Stimulated activated CD8-positive, alpha-beta memory T cell treated with anti-CD3 and anti-CD28 coated beads, Interleukin-7, amount 100 ng/mL, for 24 hours (primary cell): ENCODE results near the gene AKT3.

Source experiments
- DNase-seq: peaks from one replicate; pipeline ENCODE4 v3.0.0-alpha.2; 2020; ENCODE audit warnings: low read depth

The AKT3 gene

DNA sequence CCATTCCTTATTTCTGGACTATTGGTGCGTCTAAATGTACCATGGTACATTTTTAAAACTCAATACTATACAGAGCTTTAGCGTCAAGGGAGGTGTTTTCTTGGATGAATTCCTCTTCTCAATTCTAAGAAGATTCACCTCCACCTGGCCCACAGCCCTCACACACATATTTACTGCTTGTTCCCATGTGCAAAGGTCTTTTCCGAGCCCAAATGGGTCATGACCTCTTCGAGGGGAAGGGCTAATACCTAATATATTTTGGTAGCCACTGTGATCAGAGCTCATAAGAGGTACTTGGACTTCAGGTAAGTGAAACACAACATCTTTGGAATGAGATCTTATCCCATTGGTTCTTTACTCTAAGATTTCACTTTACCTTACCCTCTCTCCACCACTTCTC, 388.3 kb downstream of the AKT3 start:
- no peak for DNase-seq

DNA sequence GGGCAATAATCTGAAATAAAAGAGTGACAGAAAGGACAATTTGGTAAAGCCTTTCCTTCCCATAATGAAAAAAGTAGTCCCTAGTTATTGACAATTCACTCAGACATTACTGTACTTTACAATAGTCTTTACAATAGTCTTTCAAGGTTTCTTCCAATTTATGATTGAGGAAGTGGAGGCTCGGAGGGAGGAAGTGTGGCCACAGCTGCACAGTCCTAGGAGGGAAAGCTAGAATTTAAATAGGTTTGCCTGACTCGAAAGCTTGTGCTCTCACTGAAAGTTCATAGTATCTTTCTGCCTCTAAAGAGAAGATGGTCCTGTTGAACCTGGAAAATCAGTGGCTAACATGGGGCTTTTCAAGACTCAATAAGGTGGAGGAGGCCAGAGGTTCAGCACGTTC, 391.0 kb downstream of the AKT3 start:
- DNase-seq: no peak

DNA sequence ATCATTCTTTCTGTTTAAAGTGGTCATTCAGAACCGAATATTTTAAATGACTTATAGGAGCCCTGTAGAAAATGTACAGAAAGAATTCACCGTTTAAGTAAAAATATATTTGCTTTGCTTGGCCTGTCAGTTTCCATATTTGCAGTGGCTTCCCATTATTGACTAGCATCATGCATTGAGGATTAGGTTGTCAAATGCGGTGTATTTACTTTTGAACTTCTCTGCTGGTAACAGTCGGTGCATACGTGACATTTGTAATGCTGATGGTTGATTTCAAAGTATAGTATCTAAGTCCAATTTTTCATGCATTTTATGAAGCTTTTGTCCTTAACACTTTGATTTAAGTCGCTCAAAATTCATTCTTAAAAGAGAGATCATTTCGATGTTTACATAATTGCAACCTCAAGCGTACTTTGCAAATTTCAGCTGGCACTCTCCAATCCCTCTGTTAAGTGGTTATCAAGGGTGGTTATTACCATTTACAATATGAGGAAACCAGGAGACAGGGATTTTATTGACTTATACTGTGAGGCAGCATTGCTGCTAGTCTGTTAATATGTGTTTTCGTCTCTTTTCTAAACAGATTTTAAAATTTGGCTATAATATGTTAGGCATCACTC, 392.6 kb downstream of the AKT3 start:
- DNase-seq: no peak

DNA sequence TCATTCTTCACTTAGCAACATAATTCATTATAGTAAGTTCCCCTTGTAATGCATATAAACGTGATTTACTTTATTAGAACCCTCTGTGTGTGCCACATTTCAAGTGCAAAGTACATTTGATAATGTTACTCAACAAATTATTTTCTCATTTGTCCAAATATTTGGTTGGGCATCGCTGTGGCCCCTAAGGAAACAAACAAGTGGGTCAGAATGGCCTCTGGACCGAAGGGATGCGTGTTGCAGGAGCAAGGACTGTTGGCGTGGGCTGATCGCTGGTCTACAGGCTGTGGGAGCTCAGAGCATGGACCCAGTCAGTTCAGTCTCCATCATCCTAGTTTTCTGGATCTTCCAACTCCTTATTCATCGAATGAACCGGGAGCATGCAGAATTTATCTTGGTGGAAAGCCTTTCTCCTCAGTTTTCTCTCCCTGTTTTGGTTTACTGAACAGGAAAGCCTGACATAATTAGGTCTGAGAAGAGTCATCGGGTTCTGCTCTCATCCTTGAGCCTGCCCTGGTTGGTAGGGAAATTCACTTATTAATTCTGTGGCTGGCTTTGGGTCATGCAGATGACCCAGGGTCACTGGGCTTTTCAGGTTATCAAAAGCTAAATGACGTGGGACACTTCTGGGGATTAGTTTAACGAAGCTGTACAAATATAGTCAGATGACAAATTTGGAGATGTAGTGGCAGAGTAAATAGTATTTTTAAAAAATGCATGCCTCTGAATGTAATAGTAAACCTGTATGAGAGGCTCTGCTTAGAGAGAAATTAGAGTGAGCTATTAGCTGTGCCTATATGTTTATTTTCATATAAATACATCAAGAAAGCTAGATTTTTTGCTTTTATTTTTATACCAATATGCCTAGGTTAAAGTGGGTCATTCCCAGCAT, 394.0 kb downstream of the AKT3 start:
- no peak for DNase-seq

DNA sequence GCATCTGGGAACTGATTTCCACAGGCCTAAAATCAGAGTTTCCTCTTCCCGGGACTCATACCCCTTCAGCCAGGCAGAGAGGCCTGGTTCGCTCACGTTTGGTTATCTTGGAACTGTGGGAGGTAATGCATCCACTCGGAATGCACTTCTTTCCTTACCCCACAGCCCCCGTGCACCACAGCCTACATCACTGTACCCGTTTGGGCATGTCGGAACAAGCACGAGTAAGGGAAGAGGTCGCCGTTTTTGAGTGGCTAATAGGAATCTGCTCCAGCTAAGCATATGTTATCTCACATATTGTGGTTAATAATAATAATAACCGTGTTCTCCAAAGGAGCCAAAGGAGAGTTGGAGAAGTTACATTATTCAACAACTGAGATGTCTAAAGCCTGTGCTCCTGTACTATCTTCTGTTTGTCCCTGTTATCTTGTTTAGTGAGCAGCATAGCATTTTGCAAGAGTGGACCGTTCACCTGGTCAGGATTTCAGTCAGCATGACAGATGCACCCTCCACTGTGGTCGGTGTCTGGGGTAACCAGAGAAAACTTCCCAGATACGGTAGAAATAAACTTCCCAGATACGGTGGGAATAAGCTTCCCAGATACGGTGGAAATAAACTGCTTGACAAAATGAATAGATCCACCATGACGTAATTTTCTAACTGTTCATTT, 395.6 kb downstream of the AKT3 start:
- DNase-seq: no peak

DNA sequence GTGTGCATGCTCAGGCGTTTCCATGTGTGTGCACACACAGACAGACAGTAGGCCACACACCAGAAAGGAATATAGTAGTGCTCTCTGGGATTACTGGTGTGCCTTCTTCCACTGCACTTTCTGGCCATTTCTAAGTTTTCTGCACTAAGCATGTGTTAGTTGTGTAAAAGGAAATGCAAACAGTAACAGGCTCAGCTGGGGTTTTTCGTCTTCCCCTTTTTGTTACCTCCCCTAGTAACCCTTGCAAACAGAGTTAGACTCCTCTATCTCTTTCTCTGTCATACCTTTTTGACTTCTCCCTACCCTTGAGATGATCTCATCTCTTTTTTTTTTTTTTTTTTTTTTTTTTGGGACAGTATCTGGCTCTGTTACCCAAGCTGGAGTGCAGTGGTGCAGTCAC, 398.0 kb downstream of the AKT3 start:
- DNase-seq: no peak

DNA sequence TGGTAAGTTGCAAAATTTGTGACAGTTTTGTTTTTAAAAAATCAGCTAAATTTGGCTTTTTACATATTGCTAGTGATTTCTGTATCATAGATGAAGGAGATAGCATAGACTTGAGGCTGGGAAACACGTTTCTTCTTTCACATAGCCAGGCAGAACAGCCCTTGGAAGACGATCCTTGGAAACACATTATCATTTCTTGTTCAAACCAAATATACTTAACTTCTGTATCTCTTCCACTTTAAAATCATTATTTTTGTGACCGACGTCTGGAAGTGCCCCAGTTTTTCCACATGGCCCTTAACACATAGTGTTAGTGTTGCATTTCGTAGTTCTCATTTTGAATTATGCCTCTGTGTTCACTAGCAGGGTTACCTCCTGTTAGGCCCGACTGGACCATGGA, 400.7 kb downstream of the AKT3 start:
- DNase-seq: no peak

DNA sequence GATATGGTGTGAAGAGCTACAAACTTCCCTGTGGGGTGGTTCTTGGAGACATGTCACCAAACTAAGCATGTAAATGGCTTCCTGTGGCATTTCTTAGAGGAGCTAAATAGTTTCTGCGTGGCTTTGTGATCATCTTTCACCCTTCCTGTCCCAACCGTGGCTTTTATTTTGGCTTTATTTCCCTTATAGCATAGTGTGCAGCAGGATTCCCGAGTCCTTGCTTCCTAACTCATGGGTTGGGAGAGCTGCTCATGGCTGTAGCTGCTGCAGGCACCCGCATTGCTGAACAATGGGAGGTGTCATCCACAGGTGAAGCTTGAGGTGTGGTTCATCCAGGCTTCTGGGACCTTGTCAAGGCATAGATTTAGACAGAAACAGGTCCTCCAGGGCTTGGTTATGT, 402.2 kb downstream of the AKT3 start:
- DNase-seq: no peak

DNA sequence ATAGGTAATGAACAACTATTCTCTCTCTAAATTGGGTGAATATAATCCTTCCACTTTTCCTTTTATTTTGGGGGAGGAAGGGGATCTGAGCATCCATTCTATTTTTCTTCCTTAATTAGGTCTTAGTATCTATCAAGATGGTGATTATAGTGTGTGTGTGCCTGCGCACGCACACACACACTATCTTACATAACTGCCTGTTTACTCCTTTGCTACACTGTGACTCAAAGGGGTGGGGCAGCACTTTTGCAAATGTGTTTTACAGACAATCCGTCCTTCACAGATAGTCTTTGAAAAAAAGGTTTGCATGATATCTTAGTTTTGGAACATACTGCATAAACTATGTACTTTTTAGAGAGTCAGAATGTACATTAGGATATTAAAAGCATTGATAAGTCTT, 402.7 kb downstream of the AKT3 start:
- no peak for DNase-seq

DNA sequence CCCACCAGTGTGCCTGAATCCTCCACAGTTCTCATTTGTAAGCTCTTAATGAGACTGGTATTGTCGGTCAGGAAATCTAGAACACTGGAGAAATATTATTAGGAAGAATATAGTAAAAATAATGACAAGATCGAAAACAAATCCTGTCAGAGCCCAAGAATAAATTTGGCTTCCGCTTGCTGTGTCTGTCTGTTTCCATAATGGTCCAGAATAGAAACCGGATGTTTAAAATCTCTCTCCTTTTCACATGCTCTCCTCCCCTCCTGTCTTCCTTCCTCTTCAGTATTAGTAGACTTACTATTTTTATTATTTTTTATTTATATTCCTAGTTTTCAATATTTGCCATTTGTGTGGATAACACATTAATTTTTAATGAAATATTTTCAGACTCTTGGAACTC, 406.5 kb downstream of the AKT3 start:
- DNase-seq: no peak

DNA sequence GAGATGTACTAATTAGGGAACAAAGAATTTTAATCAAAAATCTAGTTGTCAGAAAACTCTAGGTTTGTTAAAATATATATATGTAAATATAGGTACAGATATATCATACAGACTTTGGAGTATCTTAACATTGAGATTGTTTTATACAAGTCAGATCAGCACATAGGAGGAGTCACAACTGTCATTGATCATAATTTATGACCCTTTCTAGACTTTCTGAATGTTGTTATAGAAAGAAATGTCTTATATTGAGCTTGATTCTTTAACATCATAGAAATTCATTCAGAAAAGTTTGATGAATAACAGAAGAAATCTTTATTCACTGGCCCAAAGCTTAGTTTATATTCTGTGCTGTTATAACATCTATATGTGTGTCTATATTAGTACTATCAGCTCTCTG, 408.4 kb downstream of the AKT3 start:
- no peak for DNase-seq

DNA sequence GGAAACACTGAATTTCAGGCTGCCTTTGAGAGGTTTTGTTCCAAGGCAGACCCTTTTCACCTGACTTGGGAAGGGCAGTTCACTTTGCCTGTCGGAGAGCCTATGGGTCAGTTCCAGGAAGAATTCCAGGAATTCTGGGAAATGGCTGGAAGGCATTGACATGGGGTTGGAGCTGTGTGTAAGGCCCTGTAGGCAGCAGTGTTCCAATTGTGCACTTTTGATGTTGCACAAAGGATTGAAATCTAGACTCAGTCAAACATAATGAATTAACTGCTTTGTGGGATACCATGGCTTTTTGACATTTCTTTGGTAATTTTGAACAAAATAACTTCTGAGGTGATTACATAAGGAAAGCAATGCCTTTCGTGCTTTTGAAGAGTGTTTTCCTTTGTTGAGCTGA, 409.6 kb downstream of the AKT3 start:
- no peak for DNase-seq

DNA sequence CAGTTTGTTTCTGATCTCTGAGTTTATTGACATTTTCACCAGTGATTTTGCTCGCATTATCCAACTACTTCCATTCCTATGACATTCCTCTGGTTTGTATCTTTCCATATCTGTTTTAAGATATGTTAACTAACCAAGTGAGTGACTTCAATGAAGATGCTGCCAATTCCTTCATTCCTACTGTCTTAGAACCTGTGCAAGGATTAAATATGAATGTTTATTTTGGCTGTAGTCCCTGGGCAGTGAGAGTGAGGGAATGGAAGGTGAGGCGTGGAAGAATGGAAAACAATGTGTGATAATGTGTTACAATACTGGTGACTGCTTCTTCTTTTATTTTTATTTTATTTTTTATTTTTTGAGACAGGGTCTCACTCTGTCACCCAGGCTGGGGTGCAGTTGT, 411.2 kb downstream of the AKT3 start:
- no peak for DNase-seq
